ENCODE data around the gene MYCL. TPM values are rescaled to one million over a fixed set of nuclear protein-coding genes. Genes with fewer than 3 reads are reported as not detected.

MYCL gene
- total and polyA plus RNA-seq, 2 of the 13 experiments (the other 11 are each of a cell fraction or from before 2014, with no cell fraction given) = 0.31 to 1.7 TPM

DNA sequence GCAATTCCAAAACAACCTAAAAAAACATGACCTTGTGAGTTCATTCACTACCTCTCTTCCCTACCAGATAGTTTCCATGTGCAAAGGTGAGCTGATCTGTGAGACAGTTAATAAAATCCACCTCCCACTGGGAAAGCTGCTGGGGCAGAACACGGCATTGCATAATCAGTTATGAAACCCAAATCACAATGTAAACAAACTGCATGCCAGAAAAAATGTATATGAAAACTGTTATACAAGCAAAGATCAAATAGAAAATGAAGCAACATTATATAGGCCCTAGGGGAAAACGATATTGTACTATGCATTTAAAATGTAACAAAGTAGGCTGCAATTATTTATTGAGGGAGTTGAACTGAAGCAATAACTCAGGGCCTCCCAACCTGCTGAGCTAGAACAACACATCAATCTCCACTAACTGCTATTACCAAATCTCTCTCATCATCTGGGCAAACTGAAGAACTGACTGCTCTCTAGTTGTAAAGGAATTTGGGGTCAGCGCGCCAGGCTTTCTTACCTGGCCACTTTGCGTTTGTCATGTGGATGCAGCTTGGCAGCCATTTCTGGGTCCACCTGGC, 49.4 kb downstream of the MYCL start (continued):
- TF ChIP-seq, protein P1, sequence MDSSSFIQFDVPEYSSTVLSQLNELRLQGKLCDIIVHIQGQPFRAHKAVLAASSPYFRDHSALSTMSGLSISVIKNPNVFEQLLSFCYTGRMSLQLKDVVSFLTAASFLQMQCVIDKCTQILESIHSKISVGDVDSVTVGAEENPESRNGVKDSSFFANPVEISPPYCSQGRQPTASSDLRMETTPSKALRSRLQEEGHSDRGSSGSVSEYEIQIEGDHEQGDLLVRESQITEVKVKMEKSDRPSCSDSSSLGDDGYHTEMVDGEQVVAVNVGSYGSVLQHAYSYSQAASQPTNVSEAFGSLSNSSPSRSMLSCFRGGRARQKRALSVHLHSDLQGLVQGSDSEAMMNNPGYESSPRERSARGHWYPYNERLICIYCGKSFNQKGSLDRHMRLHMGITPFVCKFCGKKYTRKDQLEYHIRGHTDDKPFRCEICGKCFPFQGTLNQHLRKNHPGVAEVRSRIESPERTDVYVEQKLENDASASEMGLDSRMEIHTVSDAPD (CRISPR knock-in tag; IDR thresholded peaks at IDR 0.05) = no peak
- TF ChIP-seq NONO (IDR thresholded peaks at IDR 0.05) (no peak), NONO (CRISPR knock-in tag; conservative IDR thresholded peaks at IDR 0.05) (peak; percentile 58; the same call in 1 of the 2 replicates), TEAD3 (CRISPR knock-in tag; optimal IDR thresholded peaks at IDR 0.05; ENCODE audit: borderline replicate concordance) (peak; percentile 73), REXO4 (CRISPR knock-in tag; IDR thresholded peaks at IDR 0.05; ENCODE audit: borderline replicate concordance) (no peak), ZNF160 (CRISPR knock-in tag; IDR thresholded peaks at IDR 0.05) (no peak), ZNF558 (CRISPR knock-in tag; IDR thresholded peaks at IDR 0.05; ENCODE audit: borderline replicate concordance) (no peak), SMYD3 (CRISPR knock-in tag; IDR thresholded peaks at IDR 0.05) (no peak), CREM (IDR thresholded peaks at IDR 0.05) (peak; percentile 40; the same call in 1 of the 2 replicates), CREM (CRISPR knock-in tag; IDR thresholded peaks at IDR 0.05) (no peak), SRY (CRISPR knock-in tag; IDR thresholded peaks at IDR 0.05) (no peak), ZMYM2 (CRISPR knock-in tag; IDR thresholded peaks at IDR 0.05) (no peak), ZNF468 (CRISPR knock-in tag; IDR thresholded peaks at IDR 0.05) (no peak), SIN3A (IDR thresholded peaks at IDR 0.05; ENCODE audit: borderline replicate concordance, low read depth, low read length) (no peak), ZNF317 (CRISPR knock-in tag; IDR thresholded peaks at IDR 0.05) (no peak), KLF9 (CRISPR knock-in tag; IDR thresholded peaks at IDR 0.05; ENCODE audit: low read depth) (no peak), PHF5A (CRISPR knock-in tag; IDR thresholded peaks at IDR 0.05; ENCODE audit: low read depth, unreplicated experiment) (no peak)
- TF ChIP-seq, protein P2, sequence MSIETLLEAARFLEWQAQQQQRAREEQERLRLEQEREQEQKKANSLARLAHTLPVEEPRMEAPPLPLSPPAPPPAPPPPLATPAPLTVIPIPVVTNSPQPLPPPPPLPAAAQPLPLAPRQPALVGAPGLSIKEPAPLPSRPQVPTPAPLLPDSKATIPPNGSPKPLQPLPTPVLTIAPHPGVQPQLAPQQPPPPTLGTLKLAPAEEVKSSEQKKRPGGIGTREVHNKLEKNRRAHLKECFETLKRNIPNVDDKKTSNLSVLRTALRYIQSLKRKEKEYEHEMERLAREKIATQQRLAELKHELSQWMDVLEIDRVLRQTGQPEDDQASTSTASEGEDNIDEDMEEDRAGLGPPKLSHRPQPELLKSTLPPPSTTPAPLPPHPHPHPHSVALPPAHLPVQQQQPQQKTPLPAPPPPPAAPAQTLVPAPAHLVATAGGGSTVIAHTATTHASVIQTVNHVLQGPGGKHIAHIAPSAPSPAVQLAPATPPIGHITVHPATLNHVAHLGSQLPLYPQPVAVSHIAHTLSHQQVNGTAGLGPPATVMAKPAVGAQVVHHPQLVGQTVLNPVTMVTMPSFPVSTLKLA (IDR thresholded peaks at IDR 0.05) = no peak
- TF ChIP-seq, protein P3, sequence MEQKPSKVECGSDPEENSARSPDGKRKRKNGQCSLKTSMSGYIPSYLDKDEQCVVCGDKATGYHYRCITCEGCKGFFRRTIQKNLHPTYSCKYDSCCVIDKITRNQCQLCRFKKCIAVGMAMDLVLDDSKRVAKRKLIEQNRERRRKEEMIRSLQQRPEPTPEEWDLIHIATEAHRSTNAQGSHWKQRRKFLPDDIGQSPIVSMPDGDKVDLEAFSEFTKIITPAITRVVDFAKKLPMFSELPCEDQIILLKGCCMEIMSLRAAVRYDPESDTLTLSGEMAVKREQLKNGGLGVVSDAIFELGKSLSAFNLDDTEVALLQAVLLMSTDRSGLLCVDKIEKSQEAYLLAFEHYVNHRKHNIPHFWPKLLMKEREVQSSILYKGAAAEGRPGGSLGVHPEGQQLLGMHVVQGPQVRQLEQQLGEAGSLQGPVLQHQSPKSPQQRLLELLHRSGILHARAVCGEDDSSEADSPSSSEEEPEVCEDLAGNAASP (CRISPR knock-in tag; IDR thresholded peaks at IDR 0.05; ENCODE audit: borderline replicate concordance) = peak; percentile 73
- TF ChIP-seq, protein P4, sequence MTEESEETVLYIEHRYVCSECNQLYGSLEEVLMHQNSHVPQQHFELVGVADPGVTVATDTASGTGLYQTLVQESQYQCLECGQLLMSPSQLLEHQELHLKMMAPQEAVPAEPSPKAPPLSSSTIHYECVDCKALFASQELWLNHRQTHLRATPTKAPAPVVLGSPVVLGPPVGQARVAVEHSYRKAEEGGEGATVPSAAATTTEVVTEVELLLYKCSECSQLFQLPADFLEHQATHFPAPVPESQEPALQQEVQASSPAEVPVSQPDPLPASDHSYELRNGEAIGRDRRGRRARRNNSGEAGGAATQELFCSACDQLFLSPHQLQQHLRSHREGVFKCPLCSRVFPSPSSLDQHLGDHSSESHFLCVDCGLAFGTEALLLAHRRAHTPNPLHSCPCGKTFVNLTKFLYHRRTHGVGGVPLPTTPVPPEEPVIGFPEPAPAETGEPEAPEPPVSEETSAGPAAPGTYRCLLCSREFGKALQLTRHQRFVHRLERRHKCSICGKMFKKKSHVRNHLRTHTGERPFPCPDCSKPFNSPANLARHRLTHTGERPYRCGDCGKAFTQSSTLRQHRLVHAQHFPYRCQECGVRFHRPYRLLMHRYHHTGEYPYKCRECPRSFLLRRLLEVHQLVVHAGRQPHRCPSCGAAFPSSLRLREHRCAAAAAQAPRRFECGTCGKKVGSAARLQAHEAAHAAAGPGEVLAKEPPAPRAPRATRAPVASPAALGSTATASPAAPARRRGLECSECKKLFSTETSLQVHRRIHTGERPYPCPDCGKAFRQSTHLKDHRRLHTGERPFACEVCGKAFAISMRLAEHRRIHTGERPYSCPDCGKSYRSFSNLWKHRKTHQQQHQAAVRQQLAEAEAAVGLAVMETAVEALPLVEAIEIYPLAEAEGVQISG (CRISPR knock-in tag; IDR thresholded peaks at IDR 0.05) = no peak
- TF ChIP-seq, protein P5, sequence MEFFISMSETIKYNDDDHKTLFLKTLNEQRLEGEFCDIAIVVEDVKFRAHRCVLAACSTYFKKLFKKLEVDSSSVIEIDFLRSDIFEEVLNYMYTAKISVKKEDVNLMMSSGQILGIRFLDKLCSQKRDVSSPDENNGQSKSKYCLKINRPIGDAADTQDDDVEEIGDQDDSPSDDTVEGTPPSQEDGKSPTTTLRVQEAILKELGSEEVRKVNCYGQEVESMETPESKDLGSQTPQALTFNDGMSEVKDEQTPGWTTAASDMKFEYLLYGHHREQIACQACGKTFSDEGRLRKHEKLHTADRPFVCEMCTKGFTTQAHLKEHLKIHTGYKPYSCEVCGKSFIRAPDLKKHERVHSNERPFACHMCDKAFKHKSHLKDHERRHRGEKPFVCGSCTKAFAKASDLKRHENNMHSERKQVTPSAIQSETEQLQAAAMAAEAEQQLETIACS (CRISPR knock-in tag; IDR thresholded peaks at IDR 0.05) = no peak
